Activated CD4-positive, CD25-positive, alpha-beta regulatory T cell treated with anti-CD3 and anti-CD28 coated beads, Interleukin-2, amount 50 U/mL, for 16 hours (primary cell): ENCODE measurements around the gene DNAAF6.
"Not testable (repeated sequence)": the region's sequence is repeated elsewhere in the genome, so short reads cannot be mapped to it uniquely, and the experiment has no call there.

ENCODE experiments used
- DNase-seq: peaks from one replicate; pipeline ENCODE4 v3.0.0-alpha.2; 2020; ENCODE audit warnings: low read depth, low spot score

DNAAF6 gene

GRCh38 chrX:107205770-107206696 is at the start of gene DNAAF6, which contains the start of gene NUP62CL:
Gene DNAAF6, plus strand, starts transcription at chrX:107206611. Its CDS starts 6,265 bp downstream, at chrX:107212876.
Gene NUP62CL, minus strand, starts transcription at chrX:107206433. Its CDS starts 31,287 bp downstream, at chrX:107175146.
- DNase-seq, result peak; percentile 12

- DNase-seq, result not testable (repeated sequence)
Measured at GRCh38 chrX:107157618-107158017, 48.8 kb upstream of the DNAAF6 start.

DNA sequence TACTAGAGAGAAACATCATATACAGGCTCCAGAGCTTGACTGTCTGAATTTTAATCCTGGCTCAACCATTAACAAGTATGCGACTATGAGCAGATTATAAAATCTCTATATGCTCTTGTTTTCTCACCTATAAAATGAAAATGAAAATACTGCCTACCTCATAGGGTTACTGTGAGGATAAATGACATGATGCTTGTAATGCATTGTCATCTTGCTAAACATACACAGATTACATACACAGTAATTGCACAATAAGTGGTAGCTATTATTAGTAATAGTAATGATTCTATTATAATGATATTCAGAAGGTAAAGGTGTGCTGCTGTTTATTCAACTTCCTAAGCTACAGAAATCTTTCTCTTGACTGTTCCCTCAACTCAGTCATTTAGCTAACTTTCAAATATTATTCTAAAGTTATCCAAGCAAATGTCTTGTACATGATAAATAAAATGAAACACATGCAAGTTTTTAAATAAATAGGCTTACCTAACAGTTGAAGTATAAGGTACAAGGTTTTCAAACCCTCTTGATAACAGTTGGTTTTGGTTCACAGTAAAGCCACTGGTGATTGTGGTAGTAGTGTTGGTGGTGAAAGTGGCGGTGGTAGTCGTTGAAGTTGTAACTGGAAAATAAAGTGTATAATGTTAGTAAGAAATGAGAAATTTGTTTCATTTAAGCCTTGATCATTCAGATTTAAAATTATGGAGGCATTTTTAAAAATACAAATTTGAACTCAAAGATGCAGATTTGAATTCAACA is 39.1 kb upstream of the DNAAF6 start:
- DNase-seq, result no peak

DNA sequence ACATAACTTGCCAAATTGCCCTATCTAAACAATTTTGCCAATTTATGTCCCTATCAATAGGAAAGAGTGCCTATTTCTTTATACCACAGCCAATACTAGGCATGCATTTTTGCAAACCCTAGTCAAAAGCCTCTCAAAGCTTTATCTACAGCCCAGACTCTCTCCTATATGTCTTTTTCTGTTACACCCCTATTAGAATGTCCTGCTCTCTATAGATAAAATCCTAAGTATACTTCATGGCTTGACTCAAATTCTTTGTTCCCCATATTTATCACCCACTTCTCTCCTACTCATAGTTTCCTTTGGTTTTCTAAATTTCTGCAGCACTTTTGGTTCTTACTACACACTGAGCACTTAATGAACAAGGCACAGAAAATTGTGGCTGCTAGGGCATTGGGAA is 38.2 kb upstream of the DNAAF6 start:
- no peak for DNase-seq

- no peak for DNase-seq
Measured at GRCh38 chrX:107168712-107169111, 37.7 kb upstream of the DNAAF6 start.

DNA sequence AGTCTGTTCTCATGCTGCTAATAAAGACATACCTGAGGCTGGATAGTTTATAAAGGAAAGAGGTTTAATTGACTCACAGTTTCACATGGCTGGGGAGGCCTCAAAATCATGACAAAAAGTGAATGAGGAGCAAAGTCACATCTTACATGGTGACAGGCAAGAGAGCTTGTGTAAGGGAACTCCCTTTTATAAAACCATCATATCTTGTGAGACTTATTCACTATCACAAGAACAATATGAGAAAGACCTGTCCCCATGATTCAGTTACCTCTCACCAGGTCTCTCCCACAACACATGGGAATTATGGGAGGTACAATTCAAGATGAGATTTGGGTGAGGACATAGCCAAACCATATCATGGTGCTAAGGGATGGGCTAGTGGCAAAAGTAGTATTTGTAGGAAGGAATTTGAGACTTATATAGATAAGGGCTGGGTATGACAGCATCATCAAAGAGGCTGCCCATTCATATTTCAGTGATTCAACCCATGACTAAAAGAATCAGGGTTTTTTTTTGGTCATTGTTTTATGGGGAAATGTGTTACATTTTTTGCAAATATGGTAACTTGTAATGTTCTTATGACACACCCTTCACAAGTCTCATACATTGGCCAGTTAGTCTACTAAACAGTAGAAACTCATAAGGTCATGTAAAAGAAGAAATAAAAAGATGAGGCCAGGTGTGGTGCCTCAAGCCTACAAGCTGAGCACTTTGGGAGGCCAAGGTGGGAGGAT is 34.9 kb upstream of the DNAAF6 start:
- DNase-seq, result no peak

- no peak for DNase-seq
Measured at GRCh38 chrX:107197319-107197718, 9.1 kb upstream of the DNAAF6 start.

GRCh38 chrX:107198074-107198473 is 8.3 kb upstream of the DNAAF6 start:
- not testable (repeated sequence) for DNase-seq

DNA sequence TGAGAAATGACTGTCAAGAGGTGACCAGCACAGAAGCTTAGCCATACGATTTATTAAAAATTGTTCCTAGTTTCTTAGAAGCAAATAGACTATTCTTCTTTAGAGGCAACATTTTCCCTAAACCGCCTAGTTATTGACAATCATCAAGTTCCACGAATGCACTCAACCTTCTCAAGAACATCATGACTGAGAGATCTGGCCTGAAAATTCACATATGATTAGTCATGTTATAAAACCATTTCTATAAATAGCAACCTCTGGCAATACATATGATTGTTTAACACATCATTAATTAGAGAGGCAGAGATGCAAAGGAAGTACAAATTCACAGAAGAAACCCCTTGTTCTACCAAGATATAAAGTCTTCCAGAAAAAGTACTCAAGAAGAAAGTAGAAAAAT is 6.9 kb upstream of the DNAAF6 start:
- no peak for DNase-seq

DNA sequence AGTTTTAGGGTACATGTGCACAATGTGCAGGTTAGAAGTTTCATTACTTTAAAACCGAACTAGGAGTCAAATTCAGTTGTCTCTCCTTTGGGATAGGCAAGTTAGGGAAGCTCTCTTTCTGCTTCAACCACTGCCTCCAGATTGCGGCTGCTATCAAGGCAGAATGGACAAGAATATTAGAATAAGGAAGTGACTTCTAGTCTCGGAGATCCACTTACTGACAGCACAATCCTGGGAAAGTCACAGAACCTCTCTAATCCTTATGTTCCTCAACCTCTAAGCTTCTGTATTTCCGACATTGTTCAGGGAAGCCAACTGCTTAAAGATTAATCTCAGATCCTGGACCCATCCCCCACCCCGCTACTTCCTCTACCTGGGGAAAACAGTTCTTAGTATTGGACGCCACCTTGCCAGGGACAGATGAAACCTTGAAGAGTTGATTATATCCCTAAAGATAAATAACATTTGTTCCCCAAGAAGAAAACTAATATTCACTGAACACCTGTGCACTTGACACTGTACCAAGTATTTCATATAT is 2.3 kb upstream of the DNAAF6 start:
- DNase-seq, result no peak

DNA sequence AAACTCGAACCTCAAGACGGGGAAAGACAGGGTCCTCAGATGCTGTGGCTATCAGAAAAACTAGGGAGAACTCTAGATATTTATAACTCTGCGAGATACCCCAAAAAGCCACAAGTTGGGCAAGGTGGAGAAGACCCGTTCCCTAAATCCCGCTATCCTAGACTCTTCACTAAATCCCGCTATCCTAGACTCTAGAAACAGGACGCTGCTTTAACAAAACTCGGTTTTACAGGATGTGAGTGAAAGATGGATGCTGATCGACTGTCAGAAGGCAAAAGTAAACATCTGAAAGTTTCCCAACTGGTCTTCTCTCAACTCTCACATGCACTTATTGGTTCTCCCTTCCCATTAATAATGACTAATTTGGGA is 270 bp downstream of the DNAAF6 start:
- no peak for DNase-seq

- DNase-seq, result no peak
Measured at GRCh38 chrX:107207089-107207488, 678 bp downstream of the DNAAF6 start.

DNA sequence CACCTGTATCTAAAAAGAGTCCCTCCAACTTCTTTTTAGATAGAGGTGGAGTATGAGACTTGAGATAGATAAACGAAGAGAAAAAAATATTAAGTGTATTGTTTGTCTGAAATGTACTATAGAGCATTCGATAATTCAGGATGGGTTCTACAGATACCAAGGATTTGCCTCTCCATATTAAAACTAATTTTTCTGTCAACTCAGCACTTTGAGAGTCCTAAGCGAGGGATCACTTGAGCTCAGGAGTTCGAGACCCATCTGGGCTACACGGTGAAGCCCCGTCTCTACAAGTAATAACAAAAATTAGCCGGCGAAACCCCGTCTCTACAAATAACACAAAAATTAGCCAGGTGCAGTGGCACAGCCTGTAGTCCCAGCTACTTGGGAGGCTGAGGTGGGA is 1.5 kb downstream of the DNAAF6 start:
- DNase-seq, result no peak

DNA sequence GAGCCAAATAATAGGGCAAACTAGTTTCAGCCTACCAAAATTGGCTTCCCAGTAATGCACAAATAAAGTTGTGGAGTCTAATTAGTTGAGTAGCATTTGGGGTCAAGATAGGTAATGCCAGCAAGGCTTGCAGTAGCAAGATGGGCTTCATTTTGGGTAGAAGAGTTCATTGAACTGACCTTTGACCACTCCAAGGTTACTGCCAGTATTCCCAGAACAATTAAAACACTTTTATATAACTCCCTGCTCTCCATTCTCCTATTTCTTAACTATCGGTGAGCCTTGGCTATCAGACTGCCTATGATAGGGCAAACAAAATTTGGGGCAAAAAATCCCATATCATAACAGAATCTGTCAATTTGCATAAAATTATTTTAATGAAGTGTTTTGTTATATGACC is 7.1 kb downstream of the DNAAF6 start:
- DNase-seq, result no peak

- DNase-seq, result no peak
Measured at GRCh38 chrX:107226757-107227156, 20.3 kb downstream of the DNAAF6 start.

DNA sequence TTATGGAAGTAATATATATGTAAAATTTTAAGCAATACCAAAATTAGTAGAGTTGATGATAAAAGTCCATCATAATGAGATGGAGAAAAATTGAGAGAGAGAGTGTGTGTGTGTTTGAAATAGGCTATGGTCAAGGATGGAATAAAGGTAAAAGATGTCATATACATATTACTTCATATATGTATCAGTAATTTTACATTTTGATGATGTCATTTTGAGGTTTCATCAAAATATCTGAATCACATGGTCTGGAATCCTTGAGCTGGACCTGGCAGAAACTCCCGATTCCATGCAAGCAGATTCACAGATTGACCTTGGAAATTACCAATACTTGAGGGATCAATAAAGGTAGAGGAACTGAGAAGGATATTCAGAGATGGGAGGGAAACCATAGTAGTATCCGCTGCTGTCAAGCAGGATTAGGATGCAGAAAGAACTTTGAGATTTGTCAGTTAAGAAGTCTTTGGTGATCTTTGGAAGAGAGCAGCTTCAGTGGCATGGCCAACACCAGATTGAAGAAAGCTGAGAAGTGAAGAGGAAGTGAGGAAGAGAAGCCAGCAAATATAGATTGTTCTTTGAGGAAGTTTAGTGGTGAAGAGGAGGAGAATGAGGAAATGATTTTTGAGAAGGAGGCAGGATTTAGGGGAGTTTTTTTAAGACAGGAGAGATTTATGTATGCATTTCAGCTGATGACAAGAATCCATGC is 21.5 kb downstream of the DNAAF6 start:
- DNase-seq, result no peak

DNA sequence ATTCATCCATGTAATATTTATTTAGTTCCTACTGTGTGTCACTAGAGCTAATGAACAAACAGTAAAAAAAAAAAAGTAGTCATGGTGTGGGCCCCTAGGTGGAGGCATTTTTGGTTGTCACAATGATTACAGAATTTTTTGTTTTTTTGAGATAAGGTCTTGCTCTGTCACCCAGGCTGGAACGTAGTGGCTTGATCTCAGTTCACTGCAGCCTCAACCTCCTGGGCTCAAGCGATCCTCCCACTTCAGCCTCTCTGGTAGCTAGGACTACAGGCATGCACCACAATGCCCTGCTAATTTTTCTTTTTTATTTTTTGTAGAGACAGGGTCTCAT is 22.0 kb downstream of the DNAAF6 start:
- DNase-seq, result no peak

- DNase-seq, result no peak
Measured at GRCh38 chrX:107272431-107272921, 66.1 kb downstream of the DNAAF6 start.

- DNase-seq, result no peak
Measured at GRCh38 chrX:107273795-107274194, 67.4 kb downstream of the DNAAF6 start.

DNA sequence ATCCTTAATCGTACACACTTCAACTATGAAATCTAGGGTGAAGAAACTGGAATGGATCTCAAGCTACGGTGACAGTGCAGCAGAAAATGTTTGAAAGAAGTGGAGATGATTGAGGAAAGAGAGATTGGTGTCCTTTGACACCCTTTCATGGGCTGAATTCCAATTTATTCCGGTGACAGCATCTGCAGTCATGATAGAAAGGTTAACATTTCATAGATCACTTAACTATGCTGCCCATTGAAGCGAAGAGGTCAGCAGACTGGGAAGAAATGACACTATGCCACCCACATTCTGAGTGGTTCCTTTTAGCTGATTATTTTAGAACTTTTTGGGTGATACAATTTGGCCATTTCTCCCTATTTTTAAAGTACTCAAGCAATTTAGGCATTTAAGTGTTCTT is 82.3 kb downstream of the DNAAF6 start:
- no peak for DNase-seq

- no peak for DNase-seq
Measured at GRCh38 chrX:107290019-107290418, 83.6 kb downstream of the DNAAF6 start.
